IPS DF 6.9 (cell line): ENCODE data around the gene BLZF1.

Experiments used
- DNase-seq: peaks from one replicate; pipeline ENCODE4 v3.0.0-alpha.2; 2013; ENCODE audit warnings: low read depth, low spot score
- H3K27ac ChIP-seq: one replicate; pipeline ENCODE4 v1.5.1; 2013; ENCODE audit warnings: low read length, control low read depth
- H3K27me3 ChIP-seq: 2 replicates; pipeline ENCODE4 v1.6.1; 2013; ENCODE audit warnings: mild to moderate bottlenecking, low read length; ENCODE audit not compliant: control insufficient read depth, insufficient read depth
- H3K36me3 ChIP-seq: 2 replicates; pipeline ENCODE4 v1.6.1; 2013; ENCODE audit warnings: low read length; ENCODE audit not compliant: control insufficient read depth, insufficient read depth
- H3K4me1 ChIP-seq: 2 replicates; pipeline ENCODE4 v1.6.1; 2013; ENCODE audit warnings: low read length; ENCODE audit not compliant: control insufficient read depth, insufficient read depth
- H3K4me3 ChIP-seq: 2 replicates; pipeline ENCODE4 v1.5.1; 2013; ENCODE audit warnings: mild to moderate bottlenecking, low read length
- H3K9me3 ChIP-seq: 2 replicates; pipeline ENCODE4 v1.6.1; 2013; ENCODE audit warnings: low read length, inconsistent platforms; ENCODE audit not compliant: control insufficient read depth, insufficient read depth
- WGBS: extraction: QIAGEN DNeasy Blood & Tissue Kit; methylation state at CpG from one replicate; pipeline ENCODE4 v1.1.7; 2013; ENCODE audit warnings: mixed read lengths, missing lambda C conversion rate; ENCODE audit not compliant: insufficient read length, insufficient coverage; 5-methylcytosine and 5-hydroxymethylcytosine counted together

The BLZF1 gene

GRCh38 chr1:169367686-169368405, at the start of gene BLZF1, which contains the start of gene NME7:
Gene BLZF1, plus strand, starts transcription at chr1:169368195. Its CDS starts 1,328 bp downstream, at chr1:169369523.
Gene NME7, minus strand, starts transcription at chr1:169367797. Its CDS starts 87 bp downstream, at chr1:169367710.
- Histone ChIP-seq H3K4me1 (no peaks in the 10 kb centered on the region), H3K27ac (no peak within 1 kb of the TSS), H3K9me3 (no peaks in the 10 kb centered on the region), H3K36me3 (no peaks in the 10 kb centered on the region; the same call in 1 of the 2 replicates), H3K4me3 (peak within 1 kb of the TSS; percentile 76; the same call in 1 of the 2 replicates), H3K27me3 (no peaks in the 10 kb centered on the region)
- peak; percentile 94 for DNase-seq
- WGBS: no CpG with 5 or more reads among the region's 37 CpGs

GRCh38 chr1:169318536-169319244, 49.3 kb upstream of the BLZF1 start:
- DNase-seq: no peak
- Histone ChIP-seq H3K4me3 (no peak overlapping the region), H3K9me3 (no peaks in the 10 kb centered on the region), H3K36me3 (no peaks in the 10 kb centered on the region), H3K4me1 (no peaks in the 10 kb centered on the region; the same call in 1 of the 2 replicates), H3K27me3 (no peaks in the 10 kb centered on the region), H3K27ac (no peak overlapping the region)
- no CpG with 5 or more reads among the region's 3 CpGs for WGBS

- H3K36me3 ChIP-seq: no peaks in the 10 kb centered on the region
- no peaks in the 10 kb centered on the region; the same call in 1 of the 2 replicates for H3K4me1 ChIP-seq
- H3K27ac ChIP-seq: no peak overlapping the region
- no peaks in the 10 kb centered on the region for H3K27me3 ChIP-seq
- H3K4me3 ChIP-seq: no peak overlapping the region
- WGBS: no CpG with 5 or more reads among the region's 1 CpG
- H3K9me3 ChIP-seq: no peaks in the 10 kb centered on the region
- DNase-seq: no peak
Observed at GRCh38 chr1:169321539-169321938, 46.5 kb upstream of the BLZF1 start.

- WGBS: no CpG with 5 or more reads among the region's 3 CpGs
- Histone ChIP-seq H3K4me1 (no peaks in the 10 kb centered on the region; the same call in 1 of the 2 replicates), H3K9me3 (no peaks in the 10 kb centered on the region), H3K4me3 (no peak overlapping the region), H3K36me3 (no peaks in the 10 kb centered on the region), H3K27ac (no peak overlapping the region), H3K27me3 (no peaks in the 10 kb centered on the region)
- no peak for DNase-seq
Observed at GRCh38 chr1:169322138-169322537, 45.9 kb upstream of the BLZF1 start.

- no peaks in the 10 kb centered on the region for H3K9me3 ChIP-seq
- H3K27me3 ChIP-seq: no peaks in the 10 kb centered on the region
- DNase-seq: peak; percentile 45
- H3K4me1 ChIP-seq: no peaks in the 10 kb centered on the region
- H3K4me3 ChIP-seq: no peak overlapping the region
- H3K36me3 ChIP-seq: no peaks in the 10 kb centered on the region
- no peak overlapping the region for H3K27ac ChIP-seq
- WGBS: no CpG with 5 or more reads among the region's 1 CpG
Observed at GRCh38 chr1:169325117-169325516, 42.9 kb upstream of the BLZF1 start.

- no peaks in the 10 kb centered on the region for H3K9me3 ChIP-seq
- no peak for DNase-seq
- no CpG with 5 or more reads among the region's 3 CpGs for WGBS
- no peaks in the 10 kb centered on the region for H3K27me3 ChIP-seq
- H3K36me3 ChIP-seq: no peaks in the 10 kb centered on the region
- no peak overlapping the region for H3K27ac ChIP-seq
- no peak overlapping the region for H3K4me3 ChIP-seq
- H3K4me1 ChIP-seq: no peaks in the 10 kb centered on the region
Observed at GRCh38 chr1:169326261-169326955, 41.6 kb upstream of the BLZF1 start.

- no peak overlapping the region for H3K4me3 ChIP-seq
- H3K36me3 ChIP-seq: no peaks in the 10 kb centered on the region
- no peak overlapping the region for H3K27ac ChIP-seq
- DNase-seq: no peak
- H3K9me3 ChIP-seq: no peaks in the 10 kb centered on the region
- H3K27me3 ChIP-seq: no peaks in the 10 kb centered on the region
- H3K4me1 ChIP-seq: no peaks in the 10 kb centered on the region
Observed at GRCh38 chr1:169326956-169327268, 41.1 kb upstream of the BLZF1 start.

GRCh38 chr1:169327875-169328274, 40.1 kb upstream of the BLZF1 start:
- DNase-seq: no peak
- no peaks in the 10 kb centered on the region for H3K4me1 ChIP-seq
- no peaks in the 10 kb centered on the region for H3K9me3 ChIP-seq
- H3K27ac ChIP-seq: no peak overlapping the region
- no peak overlapping the region for H3K4me3 ChIP-seq
- H3K36me3 ChIP-seq: no peaks in the 10 kb centered on the region
- H3K27me3 ChIP-seq: no peaks in the 10 kb centered on the region
- no CpG with 5 or more reads among the region's 2 CpGs for WGBS

- H3K27me3 ChIP-seq: no peaks in the 10 kb centered on the region
- H3K4me3 ChIP-seq: no peak overlapping the region
- H3K36me3 ChIP-seq: no peaks in the 10 kb centered on the region
- H3K27ac ChIP-seq: no peak overlapping the region
- H3K4me1 ChIP-seq: no peaks in the 10 kb centered on the region
- WGBS: no CpG with 5 or more reads among the region's 1 CpG
- H3K9me3 ChIP-seq: no peaks in the 10 kb centered on the region
- DNase-seq: no peak
Observed at GRCh38 chr1:169329383-169329782, 38.6 kb upstream of the BLZF1 start.

- DNase-seq: no peak
- no peaks in the 10 kb centered on the region for H3K9me3 ChIP-seq
- no peaks in the 10 kb centered on the region for H3K27me3 ChIP-seq
- no peaks in the 10 kb centered on the region for H3K36me3 ChIP-seq
- no peak overlapping the region for H3K4me3 ChIP-seq
- no CpG with 5 or more reads among the region's 2 CpGs for WGBS
- H3K27ac ChIP-seq: no peak overlapping the region
- H3K4me1 ChIP-seq: no peaks in the 10 kb centered on the region
Observed at GRCh38 chr1:169330927-169331326, 37.1 kb upstream of the BLZF1 start.
